HEK293 (cell line): Measurements from ENCODE around the gene IGSF21.

ENCODE experiments used
- CTCF ChIA-PET: fragments of 350-600 bp; formaldehyde crosslinking; extraction: SDS; loops from one replicate; lab custom pipeline; 2021; ENCODE audit warnings: antibody characterized with exemption; lab: Yijun Ruan, JAX
- POLR2A ChIA-PET: fragments of 300-600 bp; formaldehyde crosslinking; extraction: SDS; loops from one replicate; lab custom pipeline; 2020; ENCODE audit warnings: antibody characterized with exemption, inconsistent platforms; lab: Yijun Ruan, JAX
- H3K27ac ChIP-seq: fragments of 200-500 bp; sonication (Bioruptor generic); 2 replicates; pipeline ENCODE4 v1.5.1; 2014; ENCODE audit warnings: low read depth, low read length, control low read depth, inconsistent platforms; ENCODE audit errors: extremely low read depth
- H3K36me3 ChIP-seq, 2 experiments: fragments of 200-500 bp in 1 of 2; sonication (Bioruptor generic) in 1 of 2; 1 replicate in 1 of 2; 2 replicates in 1 of 2; pipeline ENCODE4 v1.5.1; 2014 to 2017; ENCODE audit warnings: inconsistent platforms in 2 of 2, low read length in 2 of 2; ENCODE audit not compliant: control insufficient read depth in 2 of 2, insufficient read depth in 1 of 2
- H3K4me1 ChIP-seq: fragments of 200-500 bp; sonication (Bioruptor generic); 2 replicates; pipeline ENCODE4 v1.5.1; 2014; ENCODE audit warnings: mild to moderate bottlenecking, low read length, inconsistent platforms; ENCODE audit not compliant: control insufficient read depth, insufficient read depth
- H3K4me3 ChIP-seq: 2 replicates; pipeline ENCODE4 v1.5.1; 2011; ENCODE audit warnings: low read depth, mild to moderate bottlenecking, control low read depth, low read length, moderate library complexity
- H3K9me3 ChIP-seq: fragments of 200-500 bp; sonication (Bioruptor generic); 2 replicates; pipeline ENCODE4 v1.5.1; 2014; ENCODE audit warnings: low read depth, low read length, inconsistent platforms; ENCODE audit not compliant: control insufficient read depth, insufficient read depth
- GLI2 ChIP-seq: fragments of 450-650 bp; formaldehyde crosslinking; IDR thresholded peaks from 2 replicates; pipeline ENCODE4; 2017; ENCODE audit warnings: missing biosample characterization, missing genetic modification characterization, low read depth, borderline replicate concordance
- HOXA7 ChIP-seq: sonication (generic); formaldehyde crosslinking; IDR thresholded peaks from 2 replicates; pipeline ENCODE4 v1.8.1; 2022; ENCODE audit warnings: missing genetic modification reagents, borderline replicate concordance
- SP3 ChIP-seq: fragments of 450-650 bp; formaldehyde crosslinking; IDR thresholded peaks from 2 replicates; pipeline ENCODE4 v1.5.1; 2016; ENCODE audit warnings: missing biosample characterization, missing genetic modification characterization
- ZFP37 ChIP-seq: fragments of 450-650 bp; formaldehyde crosslinking; IDR thresholded peaks from 2 replicates; pipeline ENCODE4 v1.5.1; 2016; ENCODE audit warnings: missing biosample characterization, missing genetic modification characterization
- ZNF19 ChIP-seq: fragments of 450-650 bp; formaldehyde crosslinking; IDR thresholded peaks from 2 replicates; pipeline ENCODE4; 2016; ENCODE audit warnings: missing biosample characterization, missing genetic modification characterization, low read depth
- ZNF23 ChIP-seq: fragments of 450-650 bp; formaldehyde crosslinking; IDR thresholded peaks from 2 replicates; pipeline ENCODE4 v1.5.1; 2016; ENCODE audit warnings: missing biosample characterization, missing genetic modification characterization, borderline replicate concordance
- ZNF274 ChIP-seq, 2 experiments: fragments of 200-500 bp in 1 of 2; fragments of 450-650 bp in 1 of 2; sonication (Bioruptor generic) in 1 of 2; formaldehyde crosslinking in 1 of 2; IDR thresholded peaks; 2 replicates each; pipeline versions ENCODE4 v1.5.1 to v1.6.1; 2014 to 2016; ENCODE audit warnings: borderline replicate concordance in 1 of 2, inconsistent platforms in 1 of 2, low read length in 1 of 2, missing biosample characterization in 1 of 2, missing genetic modification characterization in 1 of 2
- ZNF473 ChIP-seq: fragments of 450-650 bp; formaldehyde crosslinking; IDR thresholded peaks from 2 replicates; pipeline ENCODE4 v1.5.1; 2017; ENCODE audit warnings: missing biosample characterization, missing genetic modification characterization
- ZNF560 ChIP-seq: fragments of 450-650 bp; formaldehyde crosslinking; IDR thresholded peaks from 2 replicates; pipeline ENCODE4 v1.5.1; 2017; ENCODE audit warnings: missing biosample characterization, missing genetic modification characterization, borderline replicate concordance
- ZNF561 ChIP-seq: fragments of 450-650 bp; IDR thresholded peaks from 2 replicates; pipeline ENCODE4 v1.5.1; 2018; ENCODE audit warnings: missing biosample characterization, missing genetic modification characterization, borderline replicate concordance
- ZNF600 ChIP-seq: fragments of 450-650 bp; formaldehyde crosslinking; IDR thresholded peaks from 2 replicates; pipeline ENCODE4 v1.5.1; 2016; ENCODE audit warnings: missing biosample characterization, missing genetic modification characterization
- ZNF629 ChIP-seq: fragments of 450-650 bp; formaldehyde crosslinking; IDR thresholded peaks from 2 replicates; pipeline ENCODE4 v1.5.1; 2017; ENCODE audit warnings: missing biosample characterization, missing genetic modification characterization
- ZNF658 ChIP-seq: fragments of 450-650 bp; formaldehyde crosslinking; IDR thresholded peaks from 2 replicates; pipeline ENCODE4; 2016; ENCODE audit warnings: missing biosample characterization, missing genetic modification characterization
- ZNF776 ChIP-seq: fragments of 450-650 bp; formaldehyde crosslinking; IDR thresholded peaks from 2 replicates; pipeline ENCODE4 v1.5.0; 2017; ENCODE audit warnings: missing biosample characterization, missing genetic modification characterization, borderline replicate concordance
- ZSCAN16 ChIP-seq: fragments of 450-650 bp; formaldehyde crosslinking; IDR thresholded peaks from 2 replicates; pipeline ENCODE4 v1.5.1; 2016; ENCODE audit warnings: missing biosample characterization, missing genetic modification characterization
- TF ChIP-seq, protein P1 (sequence below): fragments of 450-650 bp; formaldehyde crosslinking; IDR thresholded peaks from 2 replicates; pipeline ENCODE4 v1.5.1; 2016; ENCODE audit warnings: missing biosample characterization, missing genetic modification characterization
- TF ChIP-seq, protein P2 (sequence below): fragments of 450-650 bp; formaldehyde crosslinking; IDR thresholded peaks from 2 replicates; pipeline ENCODE4 v1.5.1; 2016; ENCODE audit warnings: missing biosample characterization, missing genetic modification characterization
- TF ChIP-seq, protein P3 (sequence below): fragments of 450-650 bp; formaldehyde crosslinking; IDR thresholded peaks from 2 replicates; pipeline ENCODE4 v1.5.1; 2016; ENCODE audit warnings: missing biosample characterization, missing genetic modification characterization
- TF ChIP-seq, protein P4 (sequence below): fragments of 450-650 bp; formaldehyde crosslinking; IDR thresholded peaks from 2 replicates; pipeline ENCODE4; 2016; ENCODE audit warnings: missing biosample characterization, missing genetic modification characterization

IGSF21 gene

DNA sequence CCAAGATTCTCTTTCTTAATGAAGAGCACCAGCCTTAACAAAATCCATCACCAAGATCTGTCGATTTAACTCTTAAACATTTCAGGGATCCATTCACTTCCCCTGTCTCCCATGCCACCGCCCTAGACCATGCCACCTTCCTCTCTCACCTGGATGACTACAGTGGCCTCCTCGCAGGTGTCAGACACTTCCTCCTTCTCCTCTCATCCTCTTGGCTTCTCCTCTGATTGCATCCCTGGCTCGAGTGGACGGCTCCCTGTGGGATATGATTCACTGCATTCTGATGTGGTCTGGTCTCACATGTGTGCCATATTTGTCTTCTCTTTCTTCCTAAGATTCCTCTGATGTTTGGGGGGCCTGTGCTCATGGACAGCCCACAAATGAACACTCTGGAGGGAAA is 306.7 kb downstream of the IGSF21 start (continued):
- TF ChIP-seq, protein P1, sequence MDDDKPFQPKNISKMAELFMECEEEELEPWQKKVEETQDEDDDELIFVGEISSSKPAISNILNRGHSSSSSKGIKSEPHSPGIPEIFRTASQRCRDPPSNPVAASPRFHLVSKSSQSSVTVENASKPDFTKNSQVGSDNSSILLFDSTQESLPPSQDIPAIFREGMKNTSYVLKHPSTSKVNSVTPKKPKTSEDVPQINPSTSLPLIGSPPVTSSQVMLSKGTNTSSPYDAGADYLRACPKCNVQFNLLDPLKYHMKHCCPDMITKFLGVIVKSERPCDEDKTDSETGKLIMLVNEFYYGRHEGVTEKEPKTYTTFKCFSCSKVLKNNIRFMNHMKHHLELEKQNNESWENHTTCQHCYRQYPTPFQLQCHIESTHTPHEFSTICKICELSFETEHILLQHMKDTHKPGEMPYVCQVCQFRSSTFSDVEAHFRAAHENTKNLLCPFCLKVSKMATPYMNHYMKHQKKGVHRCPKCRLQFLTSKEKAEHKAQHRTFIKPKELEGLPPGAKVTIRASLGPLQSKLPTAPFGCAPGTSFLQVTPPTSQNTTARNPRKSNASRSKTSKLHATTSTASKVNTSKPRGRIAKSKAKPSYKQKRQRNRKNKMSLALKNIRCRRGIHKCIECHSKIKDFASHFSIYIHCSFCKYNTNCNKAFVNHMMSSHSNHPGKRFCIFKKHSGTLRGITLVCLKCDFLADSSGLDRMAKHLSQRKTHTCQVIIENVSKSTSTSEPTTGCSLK (tag by site-specific recombination) = no peak
- TF ChIP-seq GLI2 (tag by site-specific recombination) (no peak), ZNF19 (no peak), ZNF629 (no peak), ZNF600 (tag by site-specific recombination) (no peak), SP3 (no peak), ZNF658 (tag by site-specific recombination) (no peak), ZNF560 (tag by site-specific recombination) (no peak), ZNF776 (tag by site-specific recombination) (no peak), ZSCAN16 (tag by site-specific recombination) (no peak)
- TF ChIP-seq, protein P2, sequence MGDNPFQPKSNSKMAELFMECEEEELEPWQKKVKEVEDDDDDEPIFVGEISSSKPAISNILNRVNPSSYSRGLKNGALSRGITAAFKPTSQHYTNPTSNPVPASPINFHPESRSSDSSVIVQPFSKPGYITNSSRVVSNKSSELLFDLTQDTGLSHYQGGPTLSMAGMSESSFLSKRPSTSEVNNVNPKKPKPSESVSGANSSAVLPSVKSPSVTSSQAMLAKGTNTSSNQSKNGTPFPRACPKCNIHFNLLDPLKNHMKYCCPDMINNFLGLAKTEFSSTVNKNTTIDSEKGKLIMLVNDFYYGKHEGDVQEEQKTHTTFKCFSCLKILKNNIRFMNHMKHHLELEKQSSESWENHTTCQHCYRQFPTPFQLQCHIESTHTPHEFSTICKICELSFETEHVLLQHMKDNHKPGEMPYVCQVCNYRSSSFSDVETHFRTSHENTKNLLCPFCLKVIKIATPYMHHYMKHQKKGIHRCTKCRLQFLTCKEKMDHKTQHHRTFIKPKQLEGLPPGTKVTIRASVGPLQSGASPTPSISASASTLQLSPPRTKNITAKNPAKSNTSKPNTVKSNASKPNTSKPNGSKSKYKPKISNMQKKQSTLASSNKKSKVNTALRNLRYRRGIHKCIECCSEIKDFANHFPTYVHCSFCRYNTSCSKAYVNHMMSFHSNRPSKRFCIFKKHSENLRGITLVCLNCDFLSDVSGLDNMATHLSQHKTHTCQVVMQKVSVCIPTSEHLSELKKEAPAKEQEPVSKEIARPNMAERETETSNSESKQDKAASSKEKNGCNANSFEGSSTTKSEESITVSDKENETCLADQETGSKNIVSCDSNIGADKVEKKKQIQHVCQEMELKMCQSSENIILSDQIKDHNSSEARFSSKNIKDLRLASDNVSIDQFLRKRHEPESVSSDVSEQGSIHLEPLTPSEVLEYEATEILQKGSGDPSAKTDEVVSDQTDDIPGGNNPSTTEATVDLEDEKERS (tag by site-specific recombination) = no peak

DNA sequence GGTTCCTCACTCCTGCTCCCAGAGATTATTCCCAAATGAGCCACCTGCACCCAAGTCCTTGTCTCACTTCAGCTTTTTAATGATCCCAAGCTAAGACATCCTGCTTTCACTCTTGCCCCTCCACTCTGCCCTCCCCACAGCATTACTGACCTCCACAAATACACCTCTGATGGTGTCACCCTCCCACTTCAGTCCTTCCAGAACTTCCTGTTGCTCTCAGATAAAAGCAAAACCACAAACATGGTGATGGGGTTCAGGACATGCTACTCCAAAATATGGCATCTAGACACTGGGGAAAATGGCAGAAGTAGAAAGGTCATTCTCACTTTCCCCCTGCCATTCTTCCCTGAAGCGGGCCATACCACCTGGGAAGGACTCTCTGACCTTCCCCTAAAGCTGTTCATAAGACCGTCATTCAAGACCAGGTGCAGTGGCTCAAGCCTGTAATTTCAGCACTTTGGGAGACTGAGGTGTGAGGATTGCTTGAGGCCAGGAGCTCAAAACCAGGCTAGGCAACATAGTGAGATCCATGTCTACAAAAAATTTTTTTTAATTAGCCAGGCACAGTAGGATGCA is 307.4 kb downstream of the IGSF21 start:
- no peak for TF ChIP-seq ZNF473 (tag by site-specific recombination)
- no peak for TF ChIP-seq ZNF274 (IDR thresholded peaks at IDR 0.05; ENCODE audit: low read length)
- TF ChIP-seq ZNF274 (tag by site-specific recombination; IDR thresholded peaks at IDR 0.05; ENCODE audit: borderline replicate concordance) = no peak
- no peak for TF ChIP-seq HOXA7 (CRISPR knock-in tag)
- TF ChIP-seq, protein P3, sequence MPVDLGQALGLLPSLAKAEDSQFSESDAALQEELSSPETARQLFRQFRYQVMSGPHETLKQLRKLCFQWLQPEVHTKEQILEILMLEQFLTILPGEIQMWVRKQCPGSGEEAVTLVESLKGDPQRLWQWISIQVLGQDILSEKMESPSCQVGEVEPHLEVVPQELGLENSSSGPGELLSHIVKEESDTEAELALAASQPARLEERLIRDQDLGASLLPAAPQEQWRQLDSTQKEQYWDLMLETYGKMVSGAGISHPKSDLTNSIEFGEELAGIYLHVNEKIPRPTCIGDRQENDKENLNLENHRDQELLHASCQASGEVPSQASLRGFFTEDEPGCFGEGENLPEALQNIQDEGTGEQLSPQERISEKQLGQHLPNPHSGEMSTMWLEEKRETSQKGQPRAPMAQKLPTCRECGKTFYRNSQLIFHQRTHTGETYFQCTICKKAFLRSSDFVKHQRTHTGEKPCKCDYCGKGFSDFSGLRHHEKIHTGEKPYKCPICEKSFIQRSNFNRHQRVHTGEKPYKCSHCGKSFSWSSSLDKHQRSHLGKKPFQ (tag by site-specific recombination) = no peak
- TF ChIP-seq, protein P4, sequence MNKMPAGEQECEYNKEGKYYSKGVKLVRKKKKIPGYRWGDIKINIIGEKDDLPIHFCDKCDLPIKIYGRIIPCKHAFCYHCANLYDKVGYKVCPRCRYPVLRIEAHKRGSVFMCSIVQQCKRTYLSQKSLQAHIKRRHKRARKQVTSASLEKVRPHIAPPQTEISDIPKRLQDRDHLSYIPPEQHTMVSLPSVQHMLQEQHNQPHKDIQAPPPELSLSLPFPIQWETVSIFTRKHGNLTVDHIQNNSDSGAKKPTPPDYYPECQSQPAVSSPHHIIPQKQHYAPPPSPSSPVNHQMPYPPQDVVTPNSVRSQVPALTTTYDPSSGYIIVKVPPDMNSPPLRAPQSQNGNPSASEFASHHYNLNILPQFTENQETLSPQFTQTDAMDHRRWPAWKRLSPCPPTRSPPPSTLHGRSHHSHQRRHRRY (tag by site-specific recombination) = no peak
- no peak for TF ChIP-seq ZNF23 (tag by site-specific recombination)
- TF ChIP-seq ZFP37 (tag by site-specific recombination) = no peak
- TF ChIP-seq ZNF561 (tag by site-specific recombination) = no peak
- ChIA-PET POLR2A (no interaction called here), CTCF (interaction anchor here (0.6 to 0.7 kb wide), 2 partner anchors 166 to 186 kb away, joined by 3 to 4 read pairs; no protein-coding TSS in a partner anchor)
- H3K4me1 ChIP-seq = no peaks in the 10 kb centered on the region
- H3K36me3 ChIP-seq = no peaks in the 10 kb centered on the region
- H3K9me3 ChIP-seq = no peaks in the 10 kb centered on the region
- H3K27ac ChIP-seq = no peak overlapping the region
- H3K4me3 ChIP-seq = no peak overlapping the region
